Spleen (tissue), 7 donors: ENCODE measurements around the gene FRMD5.

Experiments
- POLR2A ChIP-seq, 3 donors: fragments of 450-650 bp; IDR thresholded peaks; one replicate each; pipeline ENCODE4 v1.5.1; 2017; ENCODE audit warnings: antibody characterized with exemption in 3 of 3, mild to moderate bottlenecking in 1 of 3
- POLR2AphosphoS5 ChIP-seq, 3 donors: sonication (generic); formaldehyde crosslinking; IDR thresholded peaks; one replicate each; pipeline ENCODE4 v1.5.1; 2017; ENCODE audit warnings: antibody characterized with exemption in 3 of 3
- TF ChIP-seq, protein P1 (sequence below), 11 experiments: fragments of 200-600 bp in 7 of 11; fragments of 450-650 bp in 4 of 11; sonication (generic) in 4 of 11; IDR thresholded peaks in 8 of 11; conservative IDR thresholded peaks in 3 of 11; 1 replicate in 7 of 11; 2 replicates in 4 of 11; pipeline versions ENCODE4 v1.4.0 to v1.8.0; 2016 to 2021; ENCODE audit warnings: antibody characterized with exemption in 11 of 11, inconsistent platforms in 4 of 11, mild to moderate bottlenecking in 1 of 11
- donor health status: DM: no; HTN: no; CAD: no; lungs with moderate emphysema.
- donor health status: DM: no; HTN: no; CAD: no.
- donor health status: DM: no; HTN: no; CAD: no.

DNA sequence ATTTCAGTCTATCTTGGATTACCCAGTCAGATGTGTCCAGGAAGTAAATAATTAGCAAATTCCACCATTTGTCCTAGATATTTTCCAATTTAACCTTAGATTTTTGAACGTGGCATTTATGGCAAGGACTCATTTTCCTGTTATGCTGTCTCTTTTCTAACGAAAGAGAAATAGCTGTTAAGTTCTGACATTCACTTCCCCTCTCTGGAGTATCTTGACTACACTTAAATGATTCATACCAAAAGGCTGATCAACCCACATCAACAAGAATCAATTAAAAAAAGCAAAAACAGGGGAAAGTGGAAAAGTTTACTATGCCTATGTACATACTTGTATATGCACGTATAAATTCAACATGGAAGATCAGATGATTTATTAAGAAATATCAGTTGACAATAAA is 149.9 kb downstream of the FRMD5 start:
- TF ChIP-seq POLR2A (IDR thresholded peaks at IDR 0.05), result no peak
- TF ChIP-seq, protein P1, sequence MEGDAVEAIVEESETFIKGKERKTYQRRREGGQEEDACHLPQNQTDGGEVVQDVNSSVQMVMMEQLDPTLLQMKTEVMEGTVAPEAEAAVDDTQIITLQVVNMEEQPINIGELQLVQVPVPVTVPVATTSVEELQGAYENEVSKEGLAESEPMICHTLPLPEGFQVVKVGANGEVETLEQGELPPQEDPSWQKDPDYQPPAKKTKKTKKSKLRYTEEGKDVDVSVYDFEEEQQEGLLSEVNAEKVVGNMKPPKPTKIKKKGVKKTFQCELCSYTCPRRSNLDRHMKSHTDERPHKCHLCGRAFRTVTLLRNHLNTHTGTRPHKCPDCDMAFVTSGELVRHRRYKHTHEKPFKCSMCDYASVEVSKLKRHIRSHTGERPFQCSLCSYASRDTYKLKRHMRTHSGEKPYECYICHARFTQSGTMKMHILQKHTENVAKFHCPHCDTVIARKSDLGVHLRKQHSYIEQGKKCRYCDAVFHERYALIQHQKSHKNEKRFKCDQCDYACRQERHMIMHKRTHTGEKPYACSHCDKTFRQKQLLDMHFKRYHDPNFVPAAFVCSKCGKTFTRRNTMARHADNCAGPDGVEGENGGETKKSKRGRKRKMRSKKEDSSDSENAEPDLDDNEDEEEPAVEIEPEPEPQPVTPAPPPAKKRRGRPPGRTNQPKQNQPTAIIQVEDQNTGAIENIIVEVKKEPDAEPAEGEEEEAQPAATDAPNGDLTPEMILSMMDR (IDR thresholded peaks at IDR 0.05 in 8 of 11, conservative IDR thresholded peaks at IDR 0.05 in 3 of 11), result no peak
- TF ChIP-seq POLR2AphosphoS5 (IDR thresholded peaks at IDR 0.05), result no peak
